ENCODE results near the gene ZNF467.

The ZNF467 gene

DNA sequence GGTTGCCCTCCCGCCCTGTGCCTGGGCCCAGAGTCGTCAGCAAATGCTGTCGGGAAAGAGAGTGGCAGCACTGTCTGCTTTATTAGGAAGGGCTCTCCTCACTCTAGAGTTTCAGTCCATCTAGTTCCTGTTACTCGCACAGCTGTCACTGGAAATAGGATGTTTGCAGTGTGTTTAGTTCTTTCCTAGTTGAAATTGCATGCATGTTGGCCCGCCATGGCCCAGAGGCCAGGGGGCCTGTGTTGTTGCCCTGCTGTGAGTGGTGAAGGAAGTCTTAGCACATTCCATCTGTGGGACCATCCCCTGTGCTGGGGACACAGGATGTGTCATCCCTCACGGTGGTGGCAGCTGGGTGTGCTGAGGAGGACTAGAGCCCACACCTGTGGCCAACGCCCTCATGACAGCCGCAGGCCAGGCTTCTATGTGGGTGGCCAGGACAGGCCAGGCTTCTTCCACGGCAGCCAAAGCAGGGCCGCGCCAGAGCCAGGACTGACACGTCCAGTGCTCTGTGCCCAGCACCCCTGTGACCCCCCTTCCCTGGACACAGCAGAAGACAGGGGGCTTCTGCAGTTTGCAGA, 45.4 kb downstream of the ZNF467 start:
- no peak for DNase-seq (ENCODE audit: low spot score)

DNA sequence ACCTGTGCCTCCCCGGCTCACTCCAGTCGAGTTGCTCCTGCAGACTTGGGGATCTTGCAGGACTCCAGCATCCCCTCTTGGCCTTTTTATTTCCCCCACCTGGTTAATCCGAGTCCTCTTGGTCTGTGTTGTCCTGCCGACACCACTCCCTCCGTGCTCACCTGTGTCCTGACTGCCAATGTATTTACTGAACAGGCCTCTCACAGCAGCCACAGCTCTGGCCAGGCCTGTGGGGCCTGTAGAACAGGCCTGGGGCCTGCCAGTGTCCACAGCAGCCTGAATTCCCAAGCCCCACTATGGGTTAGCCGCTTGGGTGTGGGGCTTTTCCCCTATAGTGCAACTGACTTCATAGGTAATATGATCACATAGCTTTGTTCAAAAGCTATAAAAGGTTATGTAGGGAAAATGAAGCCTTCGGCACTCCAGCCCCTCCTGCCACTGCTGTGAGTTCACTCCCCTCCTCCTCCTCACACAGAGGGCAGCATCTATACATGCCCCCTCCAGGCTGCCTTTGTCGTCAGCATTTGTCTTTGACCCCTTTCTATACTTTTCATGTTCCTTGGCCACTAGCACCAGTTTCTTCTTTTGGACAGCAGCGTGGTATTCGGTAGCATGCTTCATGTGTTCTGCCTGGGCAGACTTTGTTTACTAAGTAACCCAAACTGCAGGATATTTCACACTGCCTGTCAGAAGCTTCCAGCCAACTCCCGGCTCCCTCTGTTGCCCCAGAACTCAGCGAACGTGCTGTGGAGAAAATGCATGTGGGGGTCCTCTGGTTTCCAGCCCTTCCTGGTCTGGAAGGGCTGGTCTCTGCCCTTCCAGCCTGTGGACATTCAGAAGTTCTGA, 46.1 kb downstream of the ZNF467 start:
- no peak for DNase-seq (ENCODE audit: low spot score)

DNA sequence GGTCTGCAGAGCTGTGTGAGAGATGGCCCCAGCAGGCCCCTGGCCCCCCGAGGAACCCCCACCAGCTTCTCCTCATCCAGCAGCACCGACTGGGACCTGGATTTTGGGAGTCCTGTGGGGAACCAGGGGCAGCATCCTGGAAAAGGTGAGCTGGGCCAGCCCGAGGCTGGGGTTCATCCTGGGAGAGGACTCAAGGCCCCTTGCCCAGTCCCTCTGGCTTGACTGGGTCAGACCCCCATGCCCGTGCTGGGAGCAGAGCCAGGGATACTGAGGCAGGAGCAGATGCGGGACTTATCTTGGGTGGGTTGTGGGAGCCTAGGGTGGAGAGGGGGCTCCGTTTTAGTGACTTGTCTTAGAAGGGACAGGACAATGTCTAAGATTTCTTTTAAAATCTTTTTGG, 47.5 kb downstream of the ZNF467 start:
- no peak for DNase-seq (ENCODE audit: low spot score)

DNA sequence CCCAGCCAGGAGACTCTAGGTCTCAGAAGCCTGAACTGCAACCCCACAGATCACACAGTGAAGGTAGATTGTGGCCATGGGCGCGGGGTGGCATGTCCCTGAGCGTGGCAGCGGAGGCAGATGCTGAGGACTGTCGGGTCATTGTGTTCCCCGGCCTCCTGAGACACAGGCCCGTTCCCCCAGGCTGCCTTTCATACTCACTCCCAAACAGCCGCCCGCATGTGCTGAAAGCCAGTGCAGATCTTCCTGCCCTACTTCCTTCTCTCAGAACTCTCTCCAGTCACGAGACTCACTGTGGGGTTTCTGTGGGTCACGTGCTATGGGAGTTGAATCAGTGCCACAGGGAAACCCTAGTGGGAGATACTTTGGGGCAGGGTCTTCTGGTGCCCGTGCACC, 48.0 kb downstream of the ZNF467 start:
- DNase-seq (ENCODE audit: low spot score), result no peak

DNA sequence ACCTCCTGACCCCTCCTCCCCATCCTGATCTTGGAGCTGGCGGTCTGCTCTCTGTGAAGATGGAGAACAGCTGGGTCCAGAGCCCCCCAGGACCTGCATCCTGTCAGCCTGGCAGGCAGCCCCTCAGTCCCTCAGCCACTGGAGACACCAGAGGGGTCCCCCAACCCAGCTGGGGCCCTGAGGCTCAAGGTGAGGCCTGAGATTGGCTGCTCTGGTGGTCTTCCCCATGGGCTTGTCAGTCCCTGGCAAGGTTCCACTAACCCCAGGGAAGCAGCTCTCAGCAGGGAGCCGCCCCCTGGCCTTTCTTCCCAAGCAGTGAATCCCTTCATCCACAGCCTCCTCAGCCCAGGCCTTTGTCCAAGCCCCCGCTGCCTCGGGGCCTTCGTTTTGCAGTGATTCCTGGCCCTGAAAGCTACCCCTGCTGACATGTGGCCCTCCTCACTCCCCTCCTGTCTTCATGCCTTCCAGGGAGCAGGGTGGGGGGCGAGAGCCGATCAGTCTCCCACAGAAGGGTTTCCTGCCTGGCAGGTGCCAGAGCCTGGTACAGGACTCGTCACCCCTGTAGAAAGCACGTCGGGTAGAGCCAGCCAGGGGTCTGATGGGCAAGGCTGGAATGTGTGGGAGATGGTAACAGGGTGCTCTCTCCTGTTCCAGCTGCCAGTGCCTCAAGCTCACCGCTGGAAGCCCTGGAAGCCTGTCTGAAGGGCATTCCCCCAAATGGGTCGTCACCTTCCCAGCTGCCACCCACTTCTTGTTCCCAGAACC, 48.5 kb downstream of the ZNF467 start:
- no peak for DNase-seq (ENCODE audit: low spot score)

DNA sequence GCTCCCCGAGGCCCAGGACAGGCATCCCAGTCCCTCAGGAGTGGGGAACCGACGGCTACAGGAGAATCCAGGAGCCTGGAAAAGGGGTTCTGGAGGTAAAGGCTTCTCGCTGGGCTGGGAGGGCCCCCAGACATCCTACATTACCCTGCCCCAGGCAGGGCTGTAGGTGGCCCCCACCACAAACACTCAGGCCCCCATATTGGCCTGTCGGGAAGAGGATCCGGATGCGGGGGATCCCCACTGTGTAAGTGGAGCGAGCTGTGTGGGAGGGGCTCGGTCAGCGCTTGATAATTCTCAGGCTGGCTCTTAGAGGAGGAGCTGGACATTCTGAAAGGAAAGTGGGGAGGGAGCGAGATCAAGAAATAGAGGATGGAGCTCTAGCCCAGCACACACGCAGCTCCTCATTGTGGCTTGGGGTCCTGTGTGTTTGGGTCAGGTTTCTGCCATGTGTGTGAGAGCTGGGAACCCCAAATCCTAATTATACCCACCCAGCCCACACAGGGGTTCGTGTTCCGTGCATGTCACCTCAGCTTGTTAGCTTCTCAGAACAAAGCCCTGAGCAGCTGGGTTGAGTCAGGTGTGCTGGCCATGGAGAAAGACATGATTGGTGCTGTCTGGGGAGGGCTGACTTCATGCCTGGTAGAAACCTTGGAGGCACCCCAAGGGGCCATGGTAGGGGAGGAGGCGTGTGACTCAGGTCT, 49.4 kb downstream of the ZNF467 start:
- DNase-seq (ENCODE audit: low spot score), result no peak

DNA sequence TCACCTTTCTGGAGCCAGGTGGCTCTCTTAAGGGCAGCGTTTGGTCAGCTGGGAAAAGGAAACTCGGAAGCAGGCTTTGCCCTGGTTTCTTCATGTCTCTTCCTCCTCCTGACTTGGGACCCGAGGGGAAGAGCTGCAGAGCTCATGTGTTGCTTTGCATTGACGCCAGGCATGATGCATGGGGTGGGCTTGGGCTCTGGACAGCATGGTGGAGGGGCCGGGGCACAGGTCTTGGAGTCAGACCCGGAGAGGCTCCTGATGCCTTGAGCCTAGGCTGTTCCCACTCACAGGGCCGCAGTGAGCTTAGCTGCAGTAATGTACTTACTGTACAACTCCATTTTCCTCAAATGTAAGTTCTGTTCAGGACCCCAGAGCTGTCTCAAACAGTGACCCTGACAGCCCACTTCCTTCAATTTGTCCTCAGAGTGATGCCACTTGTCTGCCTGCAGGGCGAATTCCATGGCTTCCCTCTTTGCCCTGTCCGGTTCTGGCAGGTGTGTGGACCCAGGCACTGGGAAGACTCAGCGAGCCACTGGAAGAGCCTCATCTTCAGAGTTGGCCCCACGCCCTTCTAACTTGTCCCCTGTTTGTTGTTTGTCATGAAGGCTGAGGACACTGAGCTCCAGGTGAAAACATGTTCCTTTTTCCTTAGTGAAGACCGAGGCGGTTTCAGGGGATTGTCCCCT, 50.2 kb downstream of the ZNF467 start:
- no peak for DNase-seq (ENCODE audit: low spot score)

DNA sequence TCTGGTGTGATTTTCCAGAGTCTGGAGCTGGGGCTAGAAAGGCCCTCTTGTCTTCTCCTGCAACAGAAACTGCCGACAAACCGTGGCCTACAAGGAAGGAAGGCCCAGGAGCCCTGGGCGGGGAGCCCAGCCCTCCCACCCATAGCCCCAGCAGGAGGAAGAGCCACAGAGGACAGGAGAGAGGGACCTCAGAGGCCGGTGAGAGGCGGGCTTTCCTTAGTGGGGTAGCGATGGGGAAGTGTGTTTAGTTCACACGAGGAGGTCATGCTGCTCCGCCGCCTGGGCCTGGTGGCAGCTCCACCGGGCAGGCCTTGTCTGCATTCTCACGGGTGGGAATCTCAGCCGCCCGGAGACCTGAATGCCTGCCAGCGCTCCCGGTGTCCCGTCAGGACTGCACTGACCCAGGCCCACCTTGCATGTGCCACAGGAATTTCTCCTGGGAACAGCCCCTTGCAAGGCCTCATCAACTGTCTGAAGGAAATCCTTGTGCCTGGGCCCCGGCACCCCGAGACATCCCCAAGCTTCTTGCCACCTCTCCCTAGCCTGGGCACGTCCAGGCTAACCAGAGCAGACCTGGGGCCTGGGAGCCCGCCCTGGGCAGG, 50.9 kb downstream of the ZNF467 start:
- no peak for DNase-seq (ENCODE audit: low spot score)

DNA sequence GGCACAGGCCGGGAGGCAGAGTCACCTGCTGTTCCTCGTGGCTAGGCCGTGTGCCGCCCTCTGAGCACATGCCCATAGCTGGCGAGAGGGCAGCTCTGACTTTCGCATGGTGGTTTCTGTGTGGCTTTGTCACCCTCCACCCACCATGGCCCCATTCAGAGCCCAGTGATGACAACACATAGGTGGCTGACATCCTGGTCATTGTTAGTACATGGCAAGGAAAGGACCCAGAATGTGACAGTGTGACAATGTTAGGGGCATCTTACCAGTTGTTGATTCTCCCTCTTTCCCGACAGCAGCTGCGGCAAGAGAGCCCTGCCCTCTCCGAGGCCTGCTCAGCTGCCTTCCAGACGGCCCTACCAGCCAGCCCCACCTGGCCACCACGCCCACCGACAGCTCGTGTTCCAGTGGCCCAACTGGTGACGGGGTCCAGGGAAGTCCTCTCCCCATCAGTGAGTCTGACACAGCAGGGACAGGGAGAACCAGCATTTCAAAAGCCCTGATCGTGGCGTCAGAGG, 52.2 kb downstream of the ZNF467 start:
- DNase-seq (ENCODE audit: low spot score), result no peak

DNA sequence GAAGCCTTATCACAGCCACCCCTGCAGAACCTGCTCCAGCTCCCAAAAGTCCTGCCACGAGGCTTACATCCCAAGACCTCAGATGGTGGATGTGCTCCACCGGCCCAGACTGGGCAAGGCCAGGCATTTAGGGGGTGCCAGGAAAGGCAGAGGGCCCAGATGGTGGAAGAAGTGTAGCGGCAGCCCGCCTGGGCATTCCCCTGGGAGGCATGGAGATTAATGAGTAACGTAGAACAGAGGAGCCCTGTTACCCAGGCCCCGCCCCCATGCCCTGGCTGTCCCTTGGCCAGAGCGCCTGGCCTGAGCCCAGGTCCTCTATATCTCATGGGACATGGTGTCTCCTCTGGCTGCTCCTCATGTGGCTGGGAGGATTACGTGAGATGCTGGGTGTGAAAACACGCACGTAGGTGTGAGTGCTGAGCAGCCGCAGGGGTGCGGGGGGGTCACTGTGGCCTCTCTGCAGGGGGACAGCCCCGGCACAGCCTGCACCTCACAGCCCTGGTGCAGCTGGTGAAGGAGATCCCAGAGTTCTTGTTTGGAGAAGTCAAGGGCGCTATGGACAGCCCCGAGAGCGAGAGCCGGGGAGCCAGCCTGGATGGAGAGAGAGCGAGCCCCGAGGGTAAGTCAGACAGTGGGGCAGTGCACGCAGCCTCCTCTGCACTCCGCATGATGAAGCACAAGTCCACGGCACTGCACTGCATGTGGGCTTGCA, 52.9 kb downstream of the ZNF467 start:
- peak; percentile 95 for DNase-seq (ENCODE audit: low spot score)

DNA sequence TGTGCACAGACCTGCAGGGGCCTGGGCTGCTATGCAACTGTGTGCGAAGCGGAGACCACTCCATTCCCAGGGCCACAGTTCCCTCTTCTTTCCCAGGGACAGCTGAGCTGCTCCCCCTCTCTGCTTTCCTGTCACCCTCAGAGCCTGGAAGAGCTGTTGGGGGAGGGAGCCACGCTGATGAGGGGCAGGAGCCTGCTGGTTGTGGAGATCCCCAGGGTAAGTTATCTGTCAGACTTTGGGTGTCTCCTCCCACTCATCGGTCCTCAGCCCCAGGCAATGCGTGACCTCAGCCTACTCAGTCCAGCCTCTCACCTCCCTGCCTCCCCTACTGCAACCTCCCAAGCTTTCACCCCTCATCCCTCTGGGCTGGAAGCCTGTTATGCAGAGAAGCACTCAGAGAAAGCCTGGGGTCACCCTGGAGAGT, 53.5 kb downstream of the ZNF467 start:
- no peak for DNase-seq (ENCODE audit: low spot score)

DNA sequence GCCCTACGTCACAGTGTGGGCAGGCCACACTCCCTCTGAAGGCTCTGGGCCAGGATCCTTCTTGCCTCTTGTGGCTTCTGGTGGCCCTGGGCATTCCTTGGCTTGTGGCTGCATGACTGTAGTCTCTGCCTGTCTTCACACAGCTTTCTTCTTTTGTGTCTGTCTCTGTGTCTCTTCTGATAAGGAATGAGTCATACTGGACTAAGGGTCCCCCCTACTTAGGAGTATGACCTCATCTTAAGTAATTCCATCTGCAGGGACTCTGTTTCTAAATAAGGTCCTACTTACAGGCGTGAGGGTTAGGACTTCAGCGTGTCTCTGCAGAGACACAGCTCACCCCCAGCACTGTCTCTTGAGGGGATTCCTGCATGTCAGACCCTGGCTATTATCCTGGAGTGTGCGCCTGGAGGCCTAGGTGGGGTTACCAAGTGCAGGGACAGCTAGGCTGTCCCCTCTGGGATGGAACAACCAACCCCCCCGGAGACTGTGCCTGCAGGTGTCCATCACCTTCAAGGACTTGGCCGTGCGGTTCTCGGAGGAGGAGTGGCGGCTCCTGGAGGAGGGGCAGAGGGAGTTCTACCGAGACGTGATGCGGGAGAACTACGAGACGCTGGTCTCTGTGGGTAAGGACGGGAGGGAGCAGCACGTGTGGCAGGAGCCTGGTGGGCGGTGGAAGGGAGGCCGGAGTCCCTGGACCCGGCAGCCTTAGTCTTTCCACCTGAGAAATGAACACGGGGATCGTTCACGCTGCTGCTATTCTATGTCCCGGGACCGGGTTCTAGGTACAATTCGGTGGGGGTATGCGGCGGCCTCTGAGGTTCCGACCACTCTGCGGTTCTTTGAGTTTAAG, 54.1 kb downstream of the ZNF467 start:
- no peak for DNase-seq (ENCODE audit: low spot score)

DNA sequence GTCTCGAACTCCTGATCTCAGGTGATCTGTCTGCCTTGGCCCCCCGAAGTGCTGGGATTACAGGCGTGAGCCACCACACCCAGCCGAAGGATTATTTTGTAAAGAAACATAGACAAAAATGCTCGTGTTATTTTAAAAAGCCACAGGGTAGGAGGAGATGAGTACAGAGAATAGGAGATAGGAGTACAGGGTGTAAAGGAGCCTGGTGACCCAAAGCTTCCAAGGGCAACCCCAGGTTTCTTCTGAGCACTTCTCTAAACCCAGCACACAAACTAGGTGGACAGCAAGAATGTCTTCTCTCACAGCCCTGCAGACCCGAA, 54.7 kb downstream of the ZNF467 start:
- no peak for DNase-seq (ENCODE audit: low spot score)

DNA sequence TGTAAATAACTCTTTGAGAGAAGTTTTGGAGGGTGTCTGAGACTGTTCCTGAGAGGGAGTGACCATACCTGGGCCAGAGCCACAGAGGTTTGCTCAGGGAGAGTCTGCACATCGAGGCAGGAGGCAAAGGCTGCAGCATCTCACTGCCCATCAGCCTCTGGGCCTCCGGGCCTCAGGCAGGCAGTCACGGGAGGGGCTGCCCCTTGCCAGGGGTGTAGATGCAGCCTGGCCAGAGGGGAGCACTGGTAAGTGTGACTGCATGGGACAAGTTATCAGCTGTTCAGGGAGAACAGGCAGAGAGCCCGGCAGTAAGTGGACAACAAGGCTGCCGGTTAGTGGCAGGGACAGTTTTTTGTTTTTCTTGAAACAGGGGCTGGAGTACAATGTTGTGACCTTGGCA, 55.9 kb downstream of the ZNF467 start:
- no peak for DNase-seq (ENCODE audit: low spot score)

DNA sequence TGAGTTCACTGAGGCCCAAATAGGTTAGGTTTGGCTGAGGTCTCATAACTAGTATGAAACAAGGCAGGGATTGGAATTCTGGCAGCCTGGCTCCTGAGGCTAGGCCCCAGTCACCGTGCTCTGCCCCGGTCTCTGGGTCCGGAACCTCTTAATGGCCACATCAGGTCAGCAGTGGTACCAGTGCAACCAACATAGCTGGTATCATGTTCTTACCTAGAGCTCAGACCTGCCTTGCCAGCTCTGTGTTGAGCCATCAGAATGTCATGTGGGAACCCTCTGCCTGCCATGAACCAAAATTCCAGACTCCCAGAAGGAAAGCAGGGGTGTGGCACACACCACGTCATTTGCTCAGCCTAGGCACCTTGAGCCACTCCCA, 56.5 kb downstream of the ZNF467 start:
- no peak for DNase-seq (ENCODE audit: low spot score)

DNA sequence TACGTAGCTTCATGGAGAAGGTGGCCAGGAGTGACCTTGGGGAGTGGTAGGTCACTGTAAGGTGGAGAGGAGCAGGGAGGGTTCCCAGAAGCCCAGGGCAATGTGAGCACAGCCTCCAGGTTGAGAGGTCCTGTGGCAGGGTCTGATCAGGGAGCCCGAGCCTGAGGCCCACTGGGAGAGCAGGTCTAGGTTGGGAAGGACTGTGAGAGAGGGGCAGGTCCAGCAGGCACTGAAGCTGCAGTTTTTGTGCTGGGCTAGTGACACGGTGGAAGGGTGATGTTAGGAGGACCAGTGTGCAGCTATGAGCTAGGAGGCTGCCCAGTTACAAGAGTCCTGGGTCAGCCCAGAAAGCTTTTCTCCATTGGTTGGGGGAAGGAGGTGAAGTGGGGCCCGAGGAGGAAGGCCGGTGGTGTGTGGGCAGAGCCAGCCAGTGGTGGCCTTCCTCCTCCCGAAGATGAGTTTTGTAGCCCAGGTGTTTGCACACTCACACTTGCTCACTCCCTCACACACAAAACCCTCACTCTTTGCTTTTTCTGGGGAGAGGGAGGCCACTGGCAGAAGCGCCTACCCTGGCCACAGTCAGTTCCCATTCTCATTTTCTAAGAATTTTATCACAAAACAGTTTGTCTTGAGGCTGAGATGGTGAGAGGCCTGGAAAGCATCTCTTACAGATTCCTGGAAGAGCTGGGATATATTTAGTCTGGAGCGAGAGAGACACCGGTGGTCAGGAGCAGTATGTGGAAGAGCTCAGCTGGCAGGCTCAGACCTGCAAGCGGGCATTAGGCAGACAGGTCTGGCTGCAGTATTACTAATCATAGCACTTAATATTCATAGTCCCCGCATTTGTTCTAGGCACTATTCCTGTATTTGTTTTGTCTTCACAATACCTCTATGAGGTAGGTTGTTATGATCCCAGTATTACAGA, 57.1 kb downstream of the ZNF467 start:
- no peak for DNase-seq (ENCODE audit: low spot score)

DNA sequence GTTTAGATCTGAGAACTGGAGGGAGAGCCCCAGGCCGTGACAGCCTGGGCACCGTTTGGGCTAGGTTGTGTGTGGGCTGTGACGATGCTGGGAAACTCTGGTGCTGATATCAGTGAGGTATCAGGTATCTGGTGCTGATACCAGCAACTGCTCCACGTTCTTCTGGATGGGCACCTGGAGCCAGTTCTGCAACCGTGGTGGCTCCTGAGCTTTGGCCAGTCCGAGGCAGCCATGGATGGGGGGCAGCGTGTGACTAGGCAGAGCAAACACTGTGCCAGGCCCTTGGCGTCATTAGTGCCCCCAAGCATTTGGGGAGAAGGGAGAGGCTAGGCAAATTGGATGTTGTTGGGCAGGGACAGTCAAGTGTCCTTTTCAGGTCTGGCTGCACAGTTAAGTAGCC, 57.9 kb downstream of the ZNF467 start:
- no peak for DNase-seq (ENCODE audit: low spot score)

DNA sequence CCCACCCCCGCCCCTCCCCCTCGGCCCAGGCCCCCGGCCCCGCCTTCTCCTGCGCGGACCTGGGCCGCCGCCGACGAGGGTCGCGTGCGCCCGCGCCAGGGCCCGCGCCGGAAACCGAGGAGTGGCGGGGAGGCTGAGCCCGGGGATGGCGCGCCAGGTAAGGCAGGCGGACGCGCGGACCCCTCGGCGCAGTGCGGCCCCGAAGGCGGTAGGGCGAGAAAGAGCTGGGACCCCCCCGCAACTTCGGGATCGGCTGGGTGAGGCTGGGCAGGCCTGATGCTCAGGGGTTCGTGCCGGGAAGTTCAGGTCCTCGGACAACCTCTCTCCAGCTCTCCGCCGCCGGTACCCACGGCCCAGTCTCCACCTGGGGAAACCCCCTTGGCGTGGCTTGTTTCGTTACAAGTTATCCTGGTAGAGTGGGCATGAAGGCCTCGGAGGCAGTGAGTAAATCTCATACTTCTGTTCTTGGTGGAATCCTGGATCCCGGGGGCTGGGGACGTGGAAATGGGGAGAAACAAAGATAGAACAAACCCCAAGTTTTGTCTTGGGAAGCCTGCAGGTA, 58.4 kb downstream of the ZNF467 start:
- no peak for DNase-seq (ENCODE audit: low spot score)
